MG63 (cell line): ENCODE results near the gene ATR. TPM values are rescaled to one million over a fixed set of nuclear protein-coding genes. Genes with fewer than 3 reads are reported as not detected.

Experiments
- total RNA-seq: library from RNA; depleted of rRNA; stranded (reverse); fragments of >200 nt; shearing (Covaris generic); gene quantifications from 2 replicates; pipeline ENCODE4 v1.2.3, GENCODE V29; 2014; ENCODE audit warnings: low replicate concordance; rRNA removed

ATR gene
- total RNA-seq, 1 experiment from 2014 or later: 11.1 TPM

Other genes starting within 250 kb of the ATR start
- gene XRN1, start 130.7 kb downstream of the ATR start, total RNA-seq: 11.2 and 20.2 TPM in 2 replicates
- 1.3 and 2.1 TPM in 2 replicates for gene PLS1, start 17.7 kb upstream of the ATR start, total RNA-seq
- 2.3 and 2.6 TPM in 2 replicates for gene TRPC1, start 145.3 kb upstream of the ATR start, total RNA-seq